Fibroblast of skin of abdomen (primary cell): ENCODE data around the gene ATP5F1B.

Source experiments
- DNase-seq: peaks from one replicate; pipeline ENCODE4 v3.0.0-alpha.2; 2013

The ATP5F1B gene

DNA sequence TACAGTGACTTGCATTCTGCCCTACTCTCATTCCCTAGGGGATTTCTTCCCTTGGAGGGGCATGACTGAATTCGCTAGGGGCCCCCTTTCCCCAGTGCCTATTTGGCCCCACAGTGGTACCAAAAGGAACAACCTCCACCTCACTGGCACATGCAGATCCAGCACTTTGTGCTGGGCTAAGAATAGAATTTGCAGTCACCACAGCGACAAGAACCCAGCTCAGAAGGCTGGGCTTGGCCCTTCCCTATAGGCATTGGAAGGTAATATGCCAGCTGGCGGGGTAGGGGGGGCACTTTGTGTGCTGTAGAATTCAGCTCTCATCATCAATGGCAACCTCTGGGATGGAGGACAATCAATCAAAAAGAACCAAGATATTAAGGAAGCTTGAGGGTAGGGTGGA, 29.5 kb downstream of the ATP5F1B start:
- no peak for DNase-seq

DNA sequence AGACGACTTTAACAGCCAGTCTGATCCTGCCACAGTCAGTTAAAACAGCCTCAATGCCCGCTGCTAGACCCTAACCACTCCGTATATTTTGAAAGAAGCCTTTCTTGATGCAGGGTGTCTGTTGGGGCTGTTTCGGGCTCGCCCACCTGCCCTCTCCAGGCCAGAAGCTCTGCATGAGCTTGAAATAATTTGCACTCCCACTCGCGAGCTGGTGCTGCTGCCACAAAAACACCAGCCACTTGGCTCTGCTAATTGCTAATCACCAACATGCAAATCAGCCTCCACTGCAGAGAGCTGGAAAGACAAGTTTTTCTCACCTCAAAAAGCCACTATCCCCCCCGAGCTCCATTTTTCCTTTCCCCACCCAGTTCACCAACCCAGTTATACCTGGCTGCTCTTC, 31.2 kb downstream of the ATP5F1B start:
- no peak for DNase-seq

DNA sequence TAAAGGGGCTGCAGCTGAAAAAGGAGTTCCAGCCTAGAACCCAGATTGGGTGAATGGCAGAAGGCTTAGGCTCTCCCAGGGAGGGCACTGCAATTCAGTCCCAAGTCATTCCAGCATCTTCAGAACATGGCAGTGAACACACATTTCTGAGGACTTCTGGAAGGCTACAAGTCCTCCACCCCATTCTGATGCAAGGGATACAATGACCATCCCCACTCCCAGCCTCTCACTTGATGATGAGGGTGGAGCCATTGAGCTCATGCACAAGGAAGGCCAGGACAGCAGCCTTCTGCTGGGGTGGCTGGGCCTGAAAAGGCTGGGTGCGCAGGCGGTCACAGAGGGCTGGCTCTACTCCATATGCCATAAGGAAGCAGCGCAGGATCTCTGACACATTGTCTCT, 41.4 kb downstream of the ATP5F1B start:
- DNase-seq = no peak

DNA sequence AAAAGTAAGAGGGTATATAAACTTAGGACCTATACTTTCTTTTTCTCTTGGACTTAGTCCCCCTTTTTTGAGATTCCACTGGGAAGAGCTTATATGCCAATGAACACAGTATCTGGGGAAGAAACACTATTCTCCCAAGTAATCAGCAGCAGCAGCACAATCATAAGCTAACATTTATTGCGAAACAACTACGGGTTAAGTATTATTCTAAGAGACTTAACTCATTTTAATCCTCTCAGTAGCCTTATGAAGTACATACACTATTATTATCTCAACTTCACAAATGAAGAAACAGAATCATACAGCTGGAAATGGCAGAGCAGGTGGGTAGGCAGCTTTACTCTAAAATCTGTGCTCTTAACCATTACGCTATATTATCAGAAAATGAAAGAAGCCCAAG, 43.5 kb downstream of the ATP5F1B start:
- DNase-seq = no peak

DNA sequence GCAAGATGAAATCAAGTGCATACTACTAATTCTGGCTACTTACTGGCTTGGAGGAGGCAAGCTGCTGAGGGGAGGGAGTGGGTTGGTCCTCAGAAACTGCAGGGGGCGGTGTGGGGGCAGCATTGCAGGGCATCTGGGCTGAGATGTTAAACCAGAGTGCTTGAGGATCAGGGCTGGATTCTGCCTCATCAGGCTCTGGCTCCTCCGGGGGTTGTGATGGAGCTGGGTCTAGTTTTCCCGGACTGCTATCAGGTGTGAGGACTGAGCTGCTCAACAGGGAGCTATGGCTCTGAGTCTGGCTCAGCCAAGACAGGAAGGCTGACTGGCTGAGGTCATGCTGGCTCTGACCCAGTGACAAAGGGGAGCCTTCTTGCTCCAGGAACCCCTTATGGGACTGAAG, 44.3 kb downstream of the ATP5F1B start:
- DNase-seq = no peak

- no peak for DNase-seq
These were observed 45.0 kb downstream of the ATP5F1B start for GRCh38 chr12:56600753-56601152.

- no peak for DNase-seq
These were observed 46.0 kb downstream of the ATP5F1B start for GRCh38 chr12:56599797-56600196.

- DNase-seq = no peak
These were observed 46.7 kb downstream of the ATP5F1B start for GRCh38 chr12:56599041-56599440.

DNA sequence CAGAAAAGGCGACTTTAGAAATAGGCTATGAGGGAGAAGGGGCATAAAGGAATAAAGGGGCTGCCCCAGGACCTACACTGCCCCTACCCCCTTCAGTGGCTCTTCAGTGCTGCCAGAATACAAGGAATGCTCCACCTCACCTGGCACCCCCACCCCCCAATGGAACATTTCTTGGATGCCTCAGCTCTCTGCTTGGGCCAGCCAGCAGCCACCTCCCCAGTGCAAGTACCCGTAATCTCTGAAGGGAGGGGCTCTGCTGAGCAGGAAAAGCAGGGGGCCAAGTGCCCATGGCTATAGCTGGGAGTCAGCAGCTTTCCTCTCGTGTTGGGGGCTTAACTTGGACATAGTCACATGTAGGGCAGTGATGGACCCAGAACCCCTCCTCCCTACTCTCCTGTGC, 49.0 kb downstream of the ATP5F1B start:
- no peak for DNase-seq

DNA sequence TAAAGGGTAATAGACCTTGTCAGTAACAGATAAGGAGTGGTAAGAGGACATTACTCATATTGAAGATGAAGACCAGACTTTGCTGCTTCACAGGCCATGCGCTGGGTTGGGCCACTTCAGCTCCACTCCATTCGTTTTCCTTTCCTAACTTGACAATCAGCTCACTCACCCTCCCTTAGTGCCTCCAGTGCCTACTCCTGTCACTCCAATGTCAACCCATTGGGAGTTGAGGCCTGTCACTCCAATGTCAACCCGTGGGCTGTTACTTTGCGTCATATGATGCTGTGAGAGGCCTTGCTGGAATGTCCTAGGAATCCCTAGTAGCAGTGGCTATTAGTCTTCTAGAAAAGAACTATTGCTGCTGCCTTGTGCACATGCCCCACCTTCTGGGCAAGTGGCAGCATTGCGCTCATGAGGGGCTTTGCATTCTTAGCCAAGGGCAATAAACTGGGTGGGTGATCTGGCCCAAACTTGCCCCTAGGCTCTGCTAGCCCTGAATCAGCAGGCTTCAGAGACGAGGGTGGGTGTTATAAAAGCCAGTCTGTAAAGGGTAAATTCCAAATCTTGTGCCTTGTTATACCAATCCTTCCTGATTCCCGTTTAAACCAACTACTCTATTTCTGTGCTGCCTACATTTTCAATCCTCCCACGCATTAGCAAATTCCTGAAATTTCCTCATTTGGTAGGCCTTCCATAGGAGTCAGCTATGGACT, 51.7 kb downstream of the ATP5F1B start:
- DNase-seq = peak; percentile 76

- DNase-seq = peak; percentile 35
These were observed 53.8 kb downstream of the ATP5F1B start for GRCh38 chr12:56591961-56592360.

- DNase-seq = no peak
These were observed 54.7 kb downstream of the ATP5F1B start for GRCh38 chr12:56591126-56591525.

GRCh38 chr12:56590237-56590830, 55.5 kb downstream of the ATP5F1B start:
- peak; percentile 18 for DNase-seq

- DNase-seq = no peak
These were observed 56.0 kb downstream of the ATP5F1B start for GRCh38 chr12:56589783-56590182.
